SH-SY5Y (cell line): ENCODE results near the gene POLR2B.

ENCODE experiments used
- GATA2 ChIP-seq: IDR thresholded peaks from 2 replicates; pipeline ENCODE4 v1.6.1; 2011; ENCODE audit warnings: mild to moderate bottlenecking, low read depth, low read length
- GATA3 ChIP-seq: IDR thresholded peaks from 2 replicates; pipeline ENCODE4 v1.6.1; 2011; ENCODE audit warnings: low read depth, mild to moderate bottlenecking, low read length, moderate library complexity

DNA sequence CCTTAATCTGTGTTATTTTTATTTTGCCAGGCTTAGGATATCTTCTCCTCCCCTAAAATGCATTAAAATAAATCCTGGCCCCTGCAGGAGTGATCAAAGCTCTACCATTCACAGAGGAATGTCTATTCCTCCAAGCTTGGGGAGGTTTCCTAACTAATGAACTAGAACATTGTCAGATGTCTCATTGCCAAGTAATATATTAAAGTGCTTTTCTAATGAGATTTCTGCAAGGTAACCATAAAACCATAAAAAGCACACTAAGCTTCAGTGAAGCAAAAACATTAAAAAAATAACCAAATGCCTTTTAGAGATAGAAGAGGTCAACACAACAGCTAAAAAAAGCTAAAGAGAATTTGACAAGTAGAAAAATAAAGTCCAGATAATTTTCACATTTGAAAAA lies 96.7 kb downstream of the POLR2B start:
- no peak for TF ChIP-seq GATA3
- no peak for TF ChIP-seq GATA2
